ENCODE results near the gene ZNF280C.
"Not testable (repeated sequence)": the region's sequence is repeated elsewhere in the genome, so short reads cannot be mapped to it uniquely, and the experiment has no call there.

The ZNF280C gene

DNA sequence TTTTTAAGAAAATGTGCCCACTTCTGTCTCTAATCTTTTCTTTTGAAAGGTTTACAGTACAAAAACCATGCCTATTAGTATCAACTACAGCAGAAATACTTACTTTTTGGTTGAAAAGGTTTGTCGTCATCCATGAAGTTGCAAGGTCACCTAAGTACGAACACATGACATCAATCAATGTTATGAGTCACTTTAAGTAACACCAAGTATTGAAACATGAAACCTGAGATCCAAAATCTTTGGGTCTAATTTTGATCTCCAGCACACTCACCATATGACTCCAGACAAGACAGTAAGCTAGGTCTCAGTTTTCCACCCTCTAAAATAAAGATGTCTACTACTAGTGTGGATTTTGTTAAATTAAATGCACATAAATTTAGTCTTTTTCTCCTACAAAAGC, 8.4 kb downstream of the ZNF280C start:
- no peak for DNase-seq

DNA sequence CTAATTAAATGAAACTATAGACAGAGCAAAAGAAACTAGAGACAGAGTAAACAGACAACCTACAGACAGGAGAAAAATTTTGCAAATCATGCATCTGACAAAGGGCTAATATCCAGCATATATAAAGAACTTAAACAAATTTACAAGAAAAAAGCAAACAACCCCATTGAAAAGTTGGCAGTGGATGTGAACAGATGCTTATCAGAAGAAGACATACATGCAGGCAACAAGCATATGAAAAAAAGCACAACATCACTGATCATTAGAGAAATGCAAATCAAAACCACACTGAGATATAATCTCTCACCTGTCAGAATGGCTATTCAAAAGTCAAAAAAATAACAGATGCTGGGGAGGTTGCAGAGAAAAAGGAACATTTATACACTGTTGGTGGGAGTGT, 14.8 kb downstream of the ZNF280C start:
- no peak for DNase-seq

DNA sequence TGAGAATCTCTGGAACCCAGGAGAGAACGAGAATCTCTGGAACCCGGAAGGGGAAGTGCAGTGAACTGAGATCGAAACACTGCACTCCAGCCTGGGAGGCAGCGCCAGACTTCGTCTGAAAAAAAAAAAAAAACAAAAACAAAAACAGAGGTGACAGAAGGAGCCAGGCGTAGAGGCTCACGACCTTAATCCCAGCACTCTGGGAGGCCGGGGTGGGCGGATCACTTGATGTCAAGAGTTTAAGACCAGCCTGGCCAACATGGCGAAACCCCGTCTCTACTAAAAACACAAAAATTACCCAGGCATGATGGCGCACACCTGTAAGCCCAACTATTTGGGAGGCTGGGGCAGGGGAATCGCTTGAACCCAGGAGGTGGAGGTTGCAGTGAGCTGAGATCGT, 17.0 kb downstream of the ZNF280C start:
- no peak for DNase-seq

DNA sequence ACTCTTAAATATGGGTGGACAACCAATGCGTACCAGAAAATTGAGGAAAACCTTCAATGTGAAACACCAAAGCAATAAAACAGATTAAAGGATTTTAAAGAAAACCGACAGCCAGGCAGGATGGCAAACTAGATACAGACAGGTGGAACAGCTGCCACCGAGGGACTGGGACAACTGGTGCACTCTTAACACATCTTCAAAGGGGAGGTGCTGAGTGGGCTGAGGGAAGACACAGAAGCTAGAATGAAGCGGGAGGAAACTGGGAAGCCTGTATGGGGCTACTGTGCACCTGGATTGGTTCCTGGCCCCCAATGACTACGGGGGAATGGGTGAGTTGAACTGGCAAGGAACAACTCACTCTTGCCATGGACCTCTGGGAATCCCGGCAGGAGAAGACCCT, 20.7 kb downstream of the ZNF280C start:
- no peak for DNase-seq

DNA sequence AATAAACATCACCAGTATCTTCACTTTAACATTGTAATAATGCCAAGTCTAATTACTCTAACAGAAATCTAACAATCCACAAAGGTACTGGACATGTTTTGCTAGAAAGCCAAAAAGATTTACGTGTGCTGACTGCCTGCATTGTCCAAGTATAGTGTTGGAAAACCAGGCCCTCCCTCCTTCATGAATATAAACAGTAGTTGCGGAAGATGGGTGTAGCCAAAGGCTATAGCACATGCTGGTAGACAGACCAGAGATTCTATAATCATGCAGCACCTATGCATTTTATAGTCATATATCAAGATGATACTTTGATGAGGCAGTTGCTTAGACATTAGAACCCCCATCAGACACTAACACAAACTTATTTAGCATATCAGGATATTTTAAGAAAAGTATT, 22.6 kb downstream of the ZNF280C start:
- DNase-seq: no peak

DNA sequence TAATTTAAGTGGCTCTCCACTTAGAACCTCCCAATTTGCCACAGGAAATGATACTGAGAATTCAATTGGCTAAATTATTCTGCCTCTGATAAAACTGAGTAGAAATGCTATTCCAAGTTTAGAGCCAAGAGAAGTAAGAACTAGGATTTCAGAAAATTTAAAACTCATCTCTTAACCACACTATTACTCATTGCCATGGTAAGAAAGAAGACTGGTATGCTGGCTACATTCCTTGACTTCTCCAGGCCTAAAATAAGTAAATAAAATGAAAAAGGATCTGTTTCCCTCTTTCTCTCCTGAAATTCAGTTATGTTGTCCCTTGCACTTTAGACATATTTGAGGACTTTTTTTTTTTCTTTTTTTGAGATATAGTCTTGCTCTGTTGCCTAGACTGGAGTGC, 23.3 kb downstream of the ZNF280C start:
- no peak for DNase-seq

DNA sequence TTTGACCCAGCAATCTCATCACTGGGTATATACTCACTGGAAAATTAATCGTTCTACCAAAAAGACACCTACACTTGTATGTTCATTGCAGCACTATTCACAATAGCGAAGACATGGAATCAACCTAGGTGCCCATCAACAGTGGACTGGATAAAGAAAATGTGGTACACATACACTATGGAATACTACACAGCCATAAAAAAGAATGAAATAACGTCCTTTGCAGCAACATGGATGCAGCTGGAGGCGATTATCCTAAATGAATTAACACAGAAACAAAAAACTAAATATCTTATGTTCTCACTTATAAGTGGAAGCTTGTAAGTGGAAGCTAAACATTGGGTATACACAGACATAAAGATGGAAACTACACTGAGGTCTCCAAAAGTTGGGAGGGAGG, 37.5 kb downstream of the ZNF280C start:
- DNase-seq: not testable (repeated sequence)

DNA sequence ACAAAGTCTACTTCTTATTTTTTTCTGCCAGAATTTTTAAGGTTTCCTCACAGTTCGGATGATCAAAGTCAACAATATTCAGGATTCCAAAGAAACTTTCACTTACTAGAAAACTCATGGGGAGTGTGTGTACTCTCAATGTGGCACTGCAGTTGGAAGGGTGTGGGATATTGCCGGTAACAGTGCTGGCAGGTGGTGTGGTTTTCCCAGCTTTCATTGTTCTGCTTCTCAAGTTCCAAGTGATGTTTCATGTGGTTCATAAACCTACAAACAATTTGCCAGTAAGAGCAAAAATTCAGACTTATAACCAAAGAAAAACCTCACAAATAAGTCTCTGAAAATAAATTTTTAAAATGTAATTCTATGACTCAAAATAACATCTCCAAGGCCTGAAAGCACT, 39.8 kb downstream of the ZNF280C start:
- no peak for DNase-seq

DNA sequence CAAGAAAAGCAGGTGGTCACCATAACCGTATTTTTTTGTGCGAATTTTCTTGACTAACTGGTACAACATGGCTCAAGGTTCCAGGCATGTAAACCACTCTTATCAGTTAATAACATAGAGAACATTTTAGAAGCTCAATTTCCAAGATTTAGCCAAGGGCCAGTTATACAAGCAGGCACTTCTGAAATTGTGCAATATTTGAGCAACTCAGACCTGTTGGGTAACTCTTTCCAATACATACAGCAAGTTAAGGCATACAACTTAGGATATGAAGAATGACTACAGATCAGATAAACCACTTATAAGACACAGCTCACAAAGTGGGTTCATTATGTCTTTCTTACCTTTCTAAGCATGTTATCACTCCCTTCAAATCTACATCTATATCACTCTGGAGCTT, 43.9 kb downstream of the ZNF280C start:
- DNase-seq: no peak

DNA sequence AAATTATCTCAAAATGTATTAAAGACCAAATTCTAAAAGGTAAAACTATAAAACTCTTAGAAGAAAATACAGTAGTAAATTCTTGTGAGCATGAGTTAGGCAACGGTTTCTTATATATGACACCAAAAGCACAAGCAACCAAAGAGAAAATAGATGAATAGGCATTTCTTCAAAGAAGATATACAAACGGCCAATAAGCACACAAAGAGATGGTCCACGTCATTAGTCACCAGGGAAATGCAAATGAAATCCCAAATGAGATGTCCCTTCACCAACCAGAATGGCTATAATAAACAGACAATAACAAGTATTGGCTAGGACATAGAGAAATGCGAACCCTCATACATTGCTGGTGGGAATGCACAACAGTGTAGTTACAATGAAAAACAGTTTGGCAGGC, 52.4 kb downstream of the ZNF280C start:
- no peak for DNase-seq

DNA sequence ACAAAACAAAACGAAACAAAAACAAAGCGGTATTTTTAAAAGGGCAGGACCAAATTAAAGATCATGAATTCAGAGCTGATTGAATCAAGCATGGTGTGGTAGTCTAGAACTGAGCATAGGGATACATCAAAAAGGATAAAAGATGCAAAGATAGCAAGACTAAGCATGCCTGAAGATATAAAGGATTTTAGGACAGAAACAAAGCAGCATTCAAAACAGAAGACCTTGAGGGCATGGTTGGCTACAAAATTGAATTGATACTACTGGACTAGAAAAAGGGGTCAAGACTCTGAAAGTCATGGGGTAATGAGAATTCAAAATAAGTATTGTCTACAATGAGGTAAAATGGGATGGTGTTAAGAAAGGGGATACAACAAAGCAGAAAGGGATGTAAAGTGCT, 55.3 kb downstream of the ZNF280C start:
- no peak for DNase-seq

DNA sequence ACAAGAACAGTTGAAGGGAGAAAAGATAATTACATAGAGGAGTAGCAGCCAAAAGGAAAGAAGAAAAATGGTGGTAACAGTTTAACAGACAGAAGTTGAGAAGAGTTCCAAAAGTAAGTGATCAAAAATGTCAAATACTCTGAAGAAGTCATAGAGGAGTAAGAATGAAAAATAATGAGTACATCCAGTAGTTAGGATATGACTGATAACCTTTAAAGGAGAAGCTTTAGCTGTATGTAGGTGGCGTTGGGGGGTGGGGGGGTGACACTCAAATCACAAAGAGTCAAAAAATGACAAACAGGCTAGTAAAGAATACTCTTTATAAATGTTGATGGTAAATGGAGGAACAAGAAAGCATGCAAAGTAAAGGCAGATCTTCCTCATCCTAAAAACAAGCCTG, 56.3 kb downstream of the ZNF280C start:
- no peak for DNase-seq

DNA sequence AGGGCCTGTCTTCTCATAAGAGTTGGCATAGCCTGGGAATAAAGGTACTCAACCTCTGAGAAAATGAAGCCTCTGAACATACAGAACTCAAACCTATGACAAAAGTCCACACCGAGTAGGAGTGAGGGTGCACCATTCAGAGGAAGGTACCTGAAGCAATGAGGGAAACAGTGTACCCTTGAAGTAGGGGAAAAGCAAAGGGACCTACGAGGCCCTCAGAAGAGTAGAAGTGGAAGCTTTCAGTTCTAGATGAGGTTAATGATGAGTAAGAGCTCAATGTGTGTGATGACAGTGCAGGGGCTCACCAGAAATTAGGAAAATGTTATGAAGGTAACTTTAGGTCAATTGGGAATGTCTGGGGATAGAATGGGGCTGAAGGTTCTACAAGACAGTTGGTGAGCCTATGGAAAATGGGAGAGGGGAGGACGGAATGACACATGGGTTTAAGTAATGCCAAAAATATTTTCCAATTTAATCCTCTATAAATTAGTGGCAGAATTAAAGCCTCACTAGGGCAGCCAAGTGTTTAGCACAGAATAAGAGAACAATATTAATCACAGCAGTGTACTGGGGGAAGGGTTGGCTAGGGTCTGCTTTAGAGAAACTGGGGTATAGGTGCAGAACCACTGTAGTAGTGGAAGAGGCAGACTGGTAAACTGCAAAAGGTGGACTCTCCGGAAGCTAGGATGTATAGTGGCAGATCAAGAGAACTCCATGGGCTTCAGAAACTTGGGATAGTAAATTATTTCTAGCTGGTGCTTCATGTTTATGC, 57.1 kb downstream of the ZNF280C start:
- no peak for DNase-seq

DNA sequence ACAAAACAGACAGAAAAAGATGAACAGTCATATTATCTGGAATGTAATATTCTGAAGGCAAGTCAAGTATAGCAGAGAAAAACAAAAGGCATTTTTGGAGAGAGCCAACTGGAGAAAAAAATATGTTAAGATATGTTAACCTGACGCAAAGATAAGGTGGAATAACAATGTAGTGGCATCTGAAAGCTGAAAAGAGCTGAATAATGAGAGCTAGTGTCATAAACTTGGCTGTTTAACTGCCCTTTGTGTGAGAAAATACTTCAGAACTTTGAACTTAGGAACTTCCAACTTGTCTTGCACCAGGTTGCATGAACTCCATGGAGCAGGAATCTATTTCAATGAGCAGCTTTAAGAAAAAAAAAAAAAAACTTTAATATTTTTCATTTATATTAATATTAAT, 64.1 kb downstream of the ZNF280C start:
- DNase-seq: no peak

DNA sequence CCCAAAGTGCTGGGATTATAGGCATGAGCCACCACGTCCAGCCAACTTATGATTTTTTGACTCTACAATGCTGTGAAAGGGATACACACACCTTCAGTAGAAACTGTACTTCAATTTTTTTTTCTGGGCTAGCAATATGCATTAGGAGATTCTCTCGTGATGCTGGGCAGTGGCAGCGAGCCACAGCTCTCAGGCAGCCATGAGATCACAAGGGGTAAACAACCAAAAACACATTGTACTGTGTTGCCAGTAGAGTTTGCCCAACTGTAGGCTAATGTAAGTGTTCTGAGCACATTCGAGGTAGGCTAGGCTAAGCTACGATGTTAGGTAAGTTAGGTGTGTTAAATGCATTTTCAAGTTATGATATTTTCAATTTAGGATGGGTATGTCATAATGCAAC, 71.2 kb downstream of the ZNF280C start:
- no peak for DNase-seq

DNA sequence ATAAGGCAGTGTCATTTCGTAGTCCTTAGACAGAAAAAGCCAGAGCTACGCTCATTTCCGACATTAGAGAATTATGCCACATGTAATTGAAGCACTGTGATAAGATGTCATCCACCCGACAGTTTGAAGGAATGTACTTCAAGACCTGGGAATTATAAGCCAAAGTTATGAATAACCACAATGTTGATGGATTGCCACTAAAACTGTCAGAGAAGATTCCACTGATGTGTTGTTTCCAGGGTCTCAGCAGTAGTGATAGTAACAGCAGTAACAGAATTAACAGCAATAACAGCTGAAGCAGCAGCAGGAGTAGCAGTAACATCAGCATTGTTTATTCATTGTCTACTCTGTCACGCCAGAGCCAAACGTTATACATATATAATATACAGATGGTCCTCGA, 72.2 kb downstream of the ZNF280C start:
- DNase-seq: no peak

DNA sequence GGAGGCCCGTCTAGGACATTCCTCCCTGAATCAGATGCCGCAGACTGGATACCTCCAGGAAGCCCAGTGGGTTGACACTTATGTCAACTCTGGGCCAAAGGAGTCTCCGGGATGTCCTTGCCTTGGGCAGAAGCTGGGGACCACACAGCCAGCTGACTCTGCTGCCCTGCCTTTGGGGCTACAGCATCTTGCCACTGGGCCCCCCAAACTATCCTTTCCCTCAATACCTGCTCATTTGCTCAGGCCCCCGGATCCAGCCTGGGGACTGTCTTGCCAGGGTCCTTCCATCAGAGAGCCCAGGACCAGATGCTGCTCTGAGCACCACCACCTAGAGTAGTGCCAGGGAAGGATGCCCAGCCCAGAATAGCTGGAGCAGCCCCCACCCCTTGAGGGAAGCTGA, 77.9 kb downstream of the ZNF280C start:
- DNase-seq: no peak

DNA sequence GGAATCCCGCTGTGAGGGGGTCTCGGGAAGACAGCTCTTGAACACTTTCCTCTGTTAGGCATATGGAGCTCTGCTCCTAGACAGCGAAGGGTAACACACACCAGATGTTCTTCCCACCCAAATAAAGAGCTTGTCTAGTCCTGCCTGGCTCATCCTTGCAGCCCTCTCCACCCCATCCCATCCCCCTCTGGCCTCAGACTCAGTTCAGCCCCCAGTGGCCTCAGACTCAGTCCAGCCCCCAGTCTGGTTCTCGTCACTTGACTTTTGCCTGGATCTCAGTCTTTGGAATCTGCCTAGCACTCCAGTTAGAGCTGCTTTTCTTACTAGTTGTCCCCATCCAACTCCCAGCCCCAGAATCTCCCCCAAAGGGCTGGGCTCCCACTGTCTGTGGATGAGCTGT, 82.0 kb downstream of the ZNF280C start:
- no peak for DNase-seq

DNA sequence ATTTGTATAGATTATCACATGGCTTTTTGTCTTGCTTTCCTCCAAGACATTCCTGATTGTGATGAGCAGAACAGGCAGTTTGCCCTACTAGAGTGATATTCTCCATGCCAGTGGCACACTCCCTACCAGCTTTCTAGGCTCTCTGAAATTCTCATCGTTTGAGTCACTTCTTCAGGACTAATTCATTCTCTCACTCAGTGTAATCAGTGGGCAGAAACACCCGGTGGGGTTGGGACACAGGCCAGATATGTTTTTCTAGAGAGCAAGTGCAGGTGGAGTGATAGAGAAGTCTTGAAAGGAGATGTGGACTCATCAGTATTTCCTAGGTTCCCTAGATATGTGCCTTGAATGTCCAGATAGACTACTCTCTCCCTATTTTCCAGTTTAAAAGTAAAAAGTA, 83.8 kb downstream of the ZNF280C start:
- DNase-seq: no peak

DNA sequence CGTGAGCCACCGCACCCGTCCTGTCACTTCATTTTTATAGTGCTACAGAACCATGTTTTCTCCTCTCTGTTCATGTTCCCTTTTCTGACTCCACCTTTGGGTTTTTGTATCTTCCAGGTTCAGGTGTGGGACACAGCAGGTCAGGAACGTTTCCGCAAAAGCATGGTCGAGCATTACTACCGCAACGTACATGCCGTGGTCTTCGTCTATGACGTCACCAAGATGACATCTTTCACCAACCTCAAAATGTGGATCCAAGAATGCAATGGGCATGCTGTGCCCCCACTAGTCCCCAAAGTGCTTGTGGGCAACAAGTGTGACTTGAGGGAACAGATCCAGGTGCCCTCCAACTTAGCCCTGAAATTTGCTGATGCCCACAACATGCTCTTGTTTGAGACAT, 84.5 kb downstream of the ZNF280C start:
- DNase-seq: no peak

DNA sequence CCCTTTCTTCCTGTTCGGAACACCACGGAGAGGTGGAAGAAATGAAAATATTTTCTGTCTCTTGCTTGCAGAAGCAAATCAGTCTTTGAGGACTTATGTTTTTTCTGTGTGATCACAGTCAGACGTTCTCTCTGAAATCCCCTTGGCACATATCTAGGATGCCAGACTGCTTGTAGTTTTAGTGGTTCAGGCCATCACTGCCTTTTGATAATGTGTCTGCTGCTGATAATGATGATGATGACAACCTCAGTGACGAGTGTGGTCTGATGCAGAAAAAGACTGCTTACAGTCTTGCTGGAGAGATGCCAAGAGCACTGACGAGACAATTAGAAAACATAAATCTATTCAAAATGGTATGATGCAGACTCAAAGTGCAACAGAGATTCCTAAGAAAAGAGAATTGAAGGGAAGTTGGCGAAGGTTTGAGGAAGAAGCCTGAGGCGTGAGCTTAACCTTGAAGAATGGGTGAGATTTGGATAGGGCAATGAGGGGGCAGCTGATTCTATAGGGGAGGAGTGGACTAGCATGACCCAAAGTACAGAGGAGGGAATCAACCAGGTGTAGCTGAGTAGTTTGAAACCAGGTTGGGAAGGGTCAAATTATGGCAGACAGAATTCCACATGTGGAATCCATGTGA, 89.0 kb downstream of the ZNF280C start:
- DNase-seq: no peak

DNA sequence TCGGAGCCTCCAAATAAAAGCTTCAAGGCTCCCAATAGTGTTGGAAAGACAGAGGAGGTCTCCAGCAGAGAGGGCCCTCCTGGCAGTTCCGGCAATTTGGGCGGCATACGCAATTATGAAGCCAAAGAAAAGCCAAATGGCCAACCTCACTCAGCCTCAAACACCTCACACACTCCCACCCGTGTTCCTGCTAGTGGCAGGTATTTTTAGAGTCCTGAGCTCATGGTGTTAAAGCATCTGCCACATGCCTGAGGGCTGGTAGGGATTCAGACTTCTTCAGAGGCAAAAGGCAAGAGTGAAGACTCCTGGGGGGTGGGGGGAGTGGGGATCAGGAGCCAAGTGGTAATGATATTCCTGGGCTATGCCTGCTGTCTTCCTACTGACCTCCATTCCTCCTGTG, 89.5 kb downstream of the ZNF280C start:
- DNase-seq: no peak

DNA sequence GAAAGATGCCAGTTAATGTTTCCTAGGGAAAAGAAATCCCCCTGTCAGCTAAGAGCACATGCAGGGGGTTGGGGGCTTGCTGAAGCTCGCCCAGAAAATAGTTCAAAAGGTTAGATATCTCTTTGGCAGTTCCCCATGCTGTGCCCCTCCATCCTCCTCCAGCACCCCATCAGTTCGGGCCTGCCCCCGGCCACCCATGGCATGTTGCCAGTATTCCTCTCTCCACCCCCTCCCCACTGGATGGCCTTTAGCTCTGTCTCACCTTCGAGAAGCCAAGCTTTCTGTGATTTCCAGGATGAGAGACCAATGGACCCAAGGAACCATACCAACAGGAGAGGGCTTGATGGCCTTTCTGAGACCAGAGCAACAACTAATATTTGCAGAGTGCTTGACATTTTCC, 91.8 kb downstream of the ZNF280C start:
- DNase-seq: no peak

DNA sequence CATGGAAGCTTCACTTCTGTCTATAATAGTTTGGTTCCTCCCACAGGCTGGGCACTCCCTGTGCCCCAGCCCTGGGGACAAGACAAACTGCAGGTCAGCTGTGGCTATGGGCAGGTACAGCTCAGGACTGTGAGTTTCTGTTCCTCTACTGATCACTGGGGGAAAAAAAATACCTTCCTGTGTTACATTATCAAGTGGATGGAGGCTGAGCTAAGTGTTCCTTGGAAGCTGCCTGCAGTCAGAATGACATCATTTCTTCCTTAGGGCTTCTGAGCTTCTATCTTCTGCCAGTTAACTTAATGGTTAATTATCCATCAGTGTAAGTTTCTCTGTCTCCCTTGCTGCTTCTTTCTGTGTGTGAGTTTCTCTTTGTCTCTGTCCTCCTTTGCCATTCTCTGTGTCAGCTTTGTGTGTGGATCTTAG, 92.3 kb downstream of the ZNF280C start:
- no peak for DNase-seq

DNA sequence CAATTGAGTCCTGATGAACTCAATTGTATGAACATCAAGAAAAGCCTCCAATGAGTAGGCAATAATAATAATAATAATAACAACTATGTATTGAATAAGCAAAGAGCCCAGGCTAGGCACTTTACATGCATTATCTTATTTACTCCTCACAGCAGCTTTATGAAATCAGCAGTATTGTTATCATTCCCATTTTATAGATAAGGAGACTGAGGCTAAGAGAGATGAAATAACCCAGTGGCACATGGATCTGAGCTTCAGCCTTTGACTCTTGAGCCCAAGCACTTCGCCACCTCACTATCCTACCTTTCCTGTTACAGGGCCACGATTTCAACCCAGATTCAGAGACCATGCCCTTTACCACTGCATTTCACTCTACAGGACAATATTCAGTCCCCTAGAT, 93.8 kb downstream of the ZNF280C start:
- DNase-seq: no peak

All from NCI-H187 treated with DMSO at 0.1 percent for 48 hours (cell line).